Stimulated activated naive CD8-positive, alpha-beta T cell treated with anti-CD3 and anti-CD28 coated beads, Interleukin-15, Interleukin-2, amounts not matched to agents 100 ng/mL and 50 ng/mL, for 24 hours (primary cell): ENCODE results near the gene RTTN.

Experiments
- H3K27ac Mint-ChIP-seq: one replicate; pipeline ENCODE4 v1.8.0; 2021; ENCODE audit warnings: mild to moderate bottlenecking, mixed read lengths
- H3K27me3 Mint-ChIP-seq: one replicate; pipeline ENCODE4 v1.8.0; 2021; ENCODE audit warnings: mixed read lengths
- H3K36me3 Mint-ChIP-seq: one replicate; pipeline ENCODE4 v1.8.0; 2021; ENCODE audit warnings: low read depth, mixed read lengths
- H3K4me1 Mint-ChIP-seq: one replicate; pipeline ENCODE4 v1.8.0; 2021; ENCODE audit warnings: low read depth, mixed read lengths
- H3K4me3 Mint-ChIP-seq: one replicate; pipeline ENCODE4 v1.8.0; 2021; ENCODE audit warnings: mild to moderate bottlenecking, mixed read lengths
- H3K9me3 Mint-ChIP-seq: one replicate; pipeline ENCODE4 v1.8.0; 2021; ENCODE audit warnings: mixed read lengths

The RTTN gene

DNA sequence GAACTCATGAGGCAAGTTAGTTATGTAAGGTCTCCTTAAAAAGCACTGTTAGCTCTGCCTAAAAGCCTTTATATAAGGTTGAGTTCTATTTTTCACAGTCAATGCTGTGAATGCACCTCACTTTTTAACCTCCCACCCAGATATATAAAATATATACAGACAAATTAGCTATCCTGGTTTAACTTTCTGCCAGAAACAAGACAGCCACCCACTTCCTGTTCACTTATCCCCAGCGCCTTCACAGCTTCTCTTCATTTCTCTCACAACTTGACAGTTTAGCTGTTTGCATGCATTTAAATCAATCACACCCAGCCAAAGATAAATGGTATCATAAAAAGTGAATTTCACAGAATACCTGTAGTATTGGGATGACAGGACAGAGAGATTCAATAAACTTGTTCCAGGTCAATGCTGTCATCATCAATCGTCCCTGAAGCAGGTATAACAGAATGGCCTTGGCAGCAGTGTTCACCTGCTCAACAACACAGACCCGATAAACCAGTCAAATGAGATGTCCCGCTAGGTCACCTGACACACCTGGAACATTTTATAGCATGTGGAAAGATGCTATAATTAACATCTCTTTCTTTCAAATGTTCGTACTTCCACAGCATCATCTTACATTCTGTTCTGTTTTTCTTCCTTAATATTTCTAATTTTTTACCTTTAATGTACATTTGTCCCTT, 55.7 kb downstream of the RTTN start:
- Mint-ChIP-seq H3K36me3 (peaks cover 49% of the 10 kb centered on the region), H3K27me3 (no peaks in the 10 kb centered on the region), H3K27ac (no peak overlapping the region), H3K9me3 (no peaks in the 10 kb centered on the region), H3K4me1 (peaks cover 4% of the 10 kb centered on the region), H3K4me3 (no peak overlapping the region)

- H3K27me3 Mint-ChIP-seq = no peaks in the 10 kb centered on the region
- peaks cover 49% of the 10 kb centered on the region for H3K36me3 Mint-ChIP-seq
- H3K4me3 Mint-ChIP-seq = no peak overlapping the region
- H3K4me1 Mint-ChIP-seq = no peaks in the 10 kb centered on the region
- H3K27ac Mint-ChIP-seq = no peak overlapping the region
- H3K9me3 Mint-ChIP-seq = no peaks in the 10 kb centered on the region
Observed at GRCh38 chr18:70149156-70149555, 56.3 kb downstream of the RTTN start.

- Mint-ChIP-seq H3K36me3 (peaks cover 54% of the 10 kb centered on the region), H3K27ac (no peak overlapping the region), H3K27me3 (no peaks in the 10 kb centered on the region), H3K9me3 (no peaks in the 10 kb centered on the region), H3K4me1 (no peaks in the 10 kb centered on the region), H3K4me3 (no peak overlapping the region)
Observed at GRCh38 chr18:70148039-70148938, 57.2 kb downstream of the RTTN start.

GRCh38 chr18:70146174-70146573, 59.3 kb downstream of the RTTN start:
- no peaks in the 10 kb centered on the region for H3K4me1 Mint-ChIP-seq
- H3K9me3 Mint-ChIP-seq = no peaks in the 10 kb centered on the region
- H3K27ac Mint-ChIP-seq = no peak overlapping the region
- no peak overlapping the region for H3K4me3 Mint-ChIP-seq
- peaks cover 62% of the 10 kb centered on the region for H3K36me3 Mint-ChIP-seq
- no peaks in the 10 kb centered on the region for H3K27me3 Mint-ChIP-seq

DNA sequence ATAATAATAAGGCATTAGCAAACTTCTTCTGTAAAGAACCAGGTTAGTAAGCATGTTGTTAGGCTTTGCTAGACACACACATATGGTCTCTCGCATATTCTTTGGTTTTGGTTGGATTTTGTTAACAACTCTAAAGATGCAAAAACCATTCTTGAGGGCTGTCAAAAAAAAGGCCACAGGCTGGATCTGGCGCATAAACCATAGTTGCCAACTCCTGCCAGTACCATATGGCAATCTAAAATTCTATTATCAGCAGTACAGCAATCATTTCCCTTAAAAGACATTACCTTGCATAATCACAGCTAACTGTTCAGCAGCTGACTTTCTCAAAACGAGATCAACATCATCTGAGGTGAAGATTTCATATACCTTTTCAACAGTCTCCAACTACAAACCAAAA, 63.5 kb downstream of the RTTN start:
- H3K4me3 Mint-ChIP-seq = no peak overlapping the region

DNA sequence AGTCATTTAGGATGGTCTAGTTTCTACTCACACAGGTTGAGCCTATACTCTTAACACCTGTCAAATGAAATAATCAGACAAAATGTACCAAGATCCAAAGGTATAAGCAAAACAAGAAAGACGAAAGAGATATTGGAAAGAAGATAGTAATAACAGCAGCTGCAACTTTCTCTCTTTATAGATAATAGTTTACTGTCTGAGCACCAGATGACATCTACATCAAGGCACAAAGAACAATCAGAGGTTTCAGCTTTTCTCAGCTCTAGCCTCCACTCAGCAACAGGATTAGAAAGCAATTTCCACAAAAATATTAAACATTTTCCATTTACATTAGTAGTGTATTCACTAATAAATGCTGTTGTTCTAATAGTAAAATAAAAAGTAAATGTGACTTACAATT, 66.3 kb downstream of the RTTN start:
- Mint-ChIP-seq H3K4me3 (no peak overlapping the region), H3K27me3 (no peaks in the 10 kb centered on the region), H3K9me3 (no peaks in the 10 kb centered on the region), H3K4me1 (no peaks in the 10 kb centered on the region), H3K36me3 (peaks cover 53% of the 10 kb centered on the region), H3K27ac (no peak overlapping the region)

More for the DNA sequence above, 63.5 kb downstream of the RTTN start:
- Mint-ChIP-seq H3K9me3 (no peaks in the 10 kb centered on the region), H3K27ac (no peak overlapping the region), H3K27me3 (no peaks in the 10 kb centered on the region), H3K36me3 (peaks cover 64% of the 10 kb centered on the region), H3K4me1 (no peaks in the 10 kb centered on the region)

GRCh38 chr18:70135604-70136003, 69.9 kb downstream of the RTTN start:
- Mint-ChIP-seq H3K9me3 (no peaks in the 10 kb centered on the region), H3K4me3 (no peak overlapping the region), H3K4me1 (no peaks in the 10 kb centered on the region), H3K27ac (no peak overlapping the region), H3K36me3 (peaks cover 53% of the 10 kb centered on the region), H3K27me3 (no peaks in the 10 kb centered on the region)

- H3K27me3 Mint-ChIP-seq = no peaks in the 10 kb centered on the region
- H3K27ac Mint-ChIP-seq = no peak overlapping the region
- H3K4me1 Mint-ChIP-seq = no peaks in the 10 kb centered on the region
- peaks cover 55% of the 10 kb centered on the region for H3K36me3 Mint-ChIP-seq
- no peaks in the 10 kb centered on the region for H3K9me3 Mint-ChIP-seq
- no peak overlapping the region for H3K4me3 Mint-ChIP-seq
Observed at GRCh38 chr18:70132999-70133398, 72.5 kb downstream of the RTTN start.

GRCh38 chr18:70128271-70128670, 77.2 kb downstream of the RTTN start:
- Mint-ChIP-seq H3K9me3 (no peaks in the 10 kb centered on the region), H3K36me3 (peaks cover 44% of the 10 kb centered on the region), H3K4me1 (no peaks in the 10 kb centered on the region)

DNA sequence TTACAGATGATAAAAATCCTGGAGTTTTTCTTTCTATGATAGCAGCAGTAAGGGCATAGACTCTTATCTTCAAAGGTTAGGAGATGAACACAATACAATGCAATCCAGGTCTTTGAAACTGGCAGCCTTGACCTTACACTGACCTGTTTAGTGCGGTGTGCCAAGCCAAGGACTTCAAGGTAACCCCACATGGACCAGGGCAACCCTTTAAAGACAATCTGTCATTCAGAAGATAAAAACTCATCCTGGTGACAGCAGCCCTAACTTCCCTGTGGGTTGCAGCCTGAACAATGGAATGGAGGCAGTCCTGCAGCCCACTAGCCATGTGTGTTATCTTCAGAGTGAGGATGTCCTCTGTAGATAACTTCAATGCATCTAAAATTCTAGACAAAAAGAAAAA, 78.1 kb downstream of the RTTN start:
- no peak overlapping the region for H3K27ac Mint-ChIP-seq
- H3K4me1 Mint-ChIP-seq = no peaks in the 10 kb centered on the region
- H3K9me3 Mint-ChIP-seq = no peaks in the 10 kb centered on the region
- H3K27me3 Mint-ChIP-seq = no peaks in the 10 kb centered on the region
- H3K36me3 Mint-ChIP-seq = peaks cover 37% of the 10 kb centered on the region
- no peak overlapping the region for H3K4me3 Mint-ChIP-seq

More at GRCh38 chr18:70128271-70128670, 77.2 kb downstream of the RTTN start:
- no peaks in the 10 kb centered on the region for H3K27me3 Mint-ChIP-seq
- no peak overlapping the region for H3K27ac Mint-ChIP-seq
- H3K4me3 Mint-ChIP-seq = no peak overlapping the region

DNA sequence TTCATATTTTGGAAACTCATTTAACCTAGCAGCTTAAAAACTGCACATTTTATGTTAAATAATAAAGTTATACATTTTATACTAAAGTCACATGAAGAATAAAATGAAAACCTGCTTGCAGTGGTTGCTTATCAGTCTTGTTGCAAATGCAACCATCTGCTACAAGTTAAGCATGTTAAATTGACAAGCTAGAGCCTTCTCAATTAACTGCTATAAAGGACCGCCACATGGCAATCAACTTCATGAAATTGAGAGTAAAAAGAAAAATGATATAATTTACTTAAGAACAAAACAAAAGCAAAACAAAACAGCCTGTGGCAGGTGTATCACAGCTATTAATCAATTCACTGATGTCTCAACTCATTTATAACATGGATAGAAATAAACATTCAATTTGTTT, 78.7 kb downstream of the RTTN start:
- Mint-ChIP-seq H3K4me3 (no peak overlapping the region), H3K4me1 (no peaks in the 10 kb centered on the region), H3K27ac (no peak overlapping the region), H3K27me3 (no peaks in the 10 kb centered on the region), H3K9me3 (no peaks in the 10 kb centered on the region), H3K36me3 (peaks cover 32% of the 10 kb centered on the region)

- Mint-ChIP-seq H3K9me3 (no peaks in the 10 kb centered on the region), H3K27ac (no peak overlapping the region), H3K4me3 (no peak overlapping the region), H3K36me3 (peaks cover 26% of the 10 kb centered on the region), H3K27me3 (no peaks in the 10 kb centered on the region), H3K4me1 (no peaks in the 10 kb centered on the region)
Observed at GRCh38 chr18:70124139-70124538, 81.3 kb downstream of the RTTN start.

DNA sequence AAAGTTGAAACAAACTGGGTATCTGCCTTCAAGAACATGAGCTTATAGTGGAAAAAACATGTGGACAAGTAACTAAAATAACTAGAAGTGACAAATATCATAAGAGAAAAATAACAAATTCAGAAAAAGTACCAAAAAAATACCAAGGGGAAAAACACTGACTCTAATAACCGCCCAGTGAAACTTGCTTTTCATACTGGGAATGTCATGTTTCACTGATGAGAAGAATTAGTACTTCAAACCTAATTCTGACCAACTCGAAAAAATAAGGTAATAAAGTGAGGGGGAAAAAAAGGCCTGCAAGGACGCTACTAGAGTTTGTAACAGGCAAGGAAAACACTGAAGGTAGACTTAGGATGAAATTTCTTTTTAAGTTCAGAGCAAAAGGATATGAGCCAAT, 83.6 kb downstream of the RTTN start:
- Mint-ChIP-seq H3K27me3 (no peaks in the 10 kb centered on the region), H3K27ac (no peak overlapping the region), H3K4me3 (no peak overlapping the region), H3K4me1 (no peaks in the 10 kb centered on the region), H3K36me3 (peaks cover 39% of the 10 kb centered on the region), H3K9me3 (no peaks in the 10 kb centered on the region)

- Mint-ChIP-seq H3K36me3 (peaks cover 50% of the 10 kb centered on the region), H3K9me3 (no peaks in the 10 kb centered on the region), H3K27ac (no peak overlapping the region), H3K4me1 (no peaks in the 10 kb centered on the region), H3K4me3 (no peak overlapping the region), H3K27me3 (no peaks in the 10 kb centered on the region)
Observed at GRCh38 chr18:70116949-70117348, 88.5 kb downstream of the RTTN start.

GRCh38 chr18:70113511-70113910, 92.0 kb downstream of the RTTN start:
- H3K9me3 Mint-ChIP-seq = no peaks in the 10 kb centered on the region
- H3K4me3 Mint-ChIP-seq = no peak overlapping the region
- H3K36me3 Mint-ChIP-seq = peaks cover 51% of the 10 kb centered on the region
- H3K27me3 Mint-ChIP-seq = no peaks in the 10 kb centered on the region
- H3K27ac Mint-ChIP-seq = no peak overlapping the region
- H3K4me1 Mint-ChIP-seq = no peaks in the 10 kb centered on the region
